ENCODE measurements around the gene SVIL. TPM values are rescaled to one million over a fixed set of nuclear protein-coding genes. Genes with fewer than 3 reads are reported as not detected.
"Not testable (repeated sequence)": the region's sequence is repeated elsewhere in the genome, so short reads cannot be mapped to it uniquely, and the experiment has no call there.

The SVIL gene
- total and polyA plus RNA-seq, 10 donors = 1.4 to 65.3 (median 20.4) TPM

GRCh38 chr10:29440981-29441380 lies 193.8 kb downstream of the SVIL start:
- Histone ChIP-seq H3K36me3 (peaks cover 0 to 14% (median 0%) of the 10 kb centered on the region in 6 donors), H3K4me1 (peaks cover 0 to 5% (median under 1%) of the 10 kb centered on the region in 6 donors), H3K27me3 (replicated peaks in 1 of 7) (no peaks in the 10 kb centered on the region), H3K27ac (no peak overlapping the region), H3K4me3 (no peak overlapping the region), H3K9me3 (peaks cover 0 to 37% (median 31%) of the 10 kb centered on the region in 8 donors)
- intact Hi-C loops (cut with DNase I; ENCODE audit: low total_unique reads) = no loop called here
- no peak for DNase-seq
- no peak for TF ChIP-seq POLR2A (IDR thresholded peaks at IDR 0.05)
- no peak for TF ChIP-seq POLR2AphosphoS5 (IDR thresholded peaks at IDR 0.05)
- TF ChIP-seq, protein P1, sequence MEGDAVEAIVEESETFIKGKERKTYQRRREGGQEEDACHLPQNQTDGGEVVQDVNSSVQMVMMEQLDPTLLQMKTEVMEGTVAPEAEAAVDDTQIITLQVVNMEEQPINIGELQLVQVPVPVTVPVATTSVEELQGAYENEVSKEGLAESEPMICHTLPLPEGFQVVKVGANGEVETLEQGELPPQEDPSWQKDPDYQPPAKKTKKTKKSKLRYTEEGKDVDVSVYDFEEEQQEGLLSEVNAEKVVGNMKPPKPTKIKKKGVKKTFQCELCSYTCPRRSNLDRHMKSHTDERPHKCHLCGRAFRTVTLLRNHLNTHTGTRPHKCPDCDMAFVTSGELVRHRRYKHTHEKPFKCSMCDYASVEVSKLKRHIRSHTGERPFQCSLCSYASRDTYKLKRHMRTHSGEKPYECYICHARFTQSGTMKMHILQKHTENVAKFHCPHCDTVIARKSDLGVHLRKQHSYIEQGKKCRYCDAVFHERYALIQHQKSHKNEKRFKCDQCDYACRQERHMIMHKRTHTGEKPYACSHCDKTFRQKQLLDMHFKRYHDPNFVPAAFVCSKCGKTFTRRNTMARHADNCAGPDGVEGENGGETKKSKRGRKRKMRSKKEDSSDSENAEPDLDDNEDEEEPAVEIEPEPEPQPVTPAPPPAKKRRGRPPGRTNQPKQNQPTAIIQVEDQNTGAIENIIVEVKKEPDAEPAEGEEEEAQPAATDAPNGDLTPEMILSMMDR (IDR thresholded peaks at IDR 0.05 in 8 of 11, conservative IDR thresholded peaks at IDR 0.05 in 3 of 11) = no peak
- WGBS, 5 donors = 93 to 99% (median 98%) methylated on average over 2 of the region's 2 CpGs

GRCh38 chr10:29439005-29439404 lies 195.8 kb downstream of the SVIL start:
- intact Hi-C loops (cut with DNase I; ENCODE audit: low total_unique reads); H3K27ac ChIP-seq; DNase-seq; H3K4me3 ChIP-seq; H3K27me3 ChIP-seq (replicated peaks in 1 of 7); H3K4me1 ChIP-seq: not testable (repeated sequence)
- 93 to 99% (median 96%) methylated on average over 3 of the region's 3 CpGs for WGBS, 5 donors
- peaks cover 0 to 39% (median 32%) of the 10 kb centered on the region in 8 donors for H3K9me3 ChIP-seq
- H3K36me3 ChIP-seq = peaks cover 0 to 14% (median 0%) of the 10 kb centered on the region in 6 donors

DNA sequence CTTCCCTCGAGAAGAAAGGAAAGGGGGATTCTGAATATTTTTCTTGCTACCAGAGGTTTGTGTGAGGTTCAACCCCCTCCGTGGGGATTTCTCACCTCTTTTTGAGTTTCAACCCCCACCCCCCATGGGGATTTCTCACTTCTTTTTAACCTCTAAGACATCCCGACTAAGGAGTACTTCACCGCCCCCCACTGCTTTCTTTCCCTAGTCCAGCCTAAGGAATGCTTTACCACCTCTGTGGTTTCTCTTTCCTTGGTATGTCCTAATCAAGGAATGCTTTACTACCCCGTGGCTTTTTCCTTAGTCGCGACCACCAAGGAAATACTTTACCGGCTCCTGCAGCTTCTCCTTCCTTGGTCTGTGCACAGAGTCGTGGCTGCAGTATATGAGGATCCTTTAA lies 196.5 kb downstream of the SVIL start:
- Histone ChIP-seq H3K4me3 (no peak overlapping the region), H3K4me1 (no peaks in the 10 kb centered on the region), H3K27me3 (replicated peaks in 1 of 7) (no peaks in the 10 kb centered on the region), H3K27ac (no peak overlapping the region), H3K9me3 (peaks cover 0 to 39% (median 32%) of the 10 kb centered on the region in 8 donors), H3K36me3 (peaks cover 0 to 14% (median 0%) of the 10 kb centered on the region in 6 donors)
- intact Hi-C loops (cut with DNase I; ENCODE audit: low total_unique reads) = no loop called here
- DNase-seq = no peak
- TF ChIP-seq, protein P1 (IDR thresholded peaks at IDR 0.05 in 8 of 11, conservative IDR thresholded peaks at IDR 0.05 in 3 of 11) = no peak
- TF ChIP-seq POLR2A (IDR thresholded peaks at IDR 0.05) (no peak), POLR2AphosphoS5 (IDR thresholded peaks at IDR 0.05) (no peak)
- WGBS, 5 donors = 85 to 92% (median 91%) methylated on average over 9 of the region's 9 CpGs

GRCh38 chr10:29437871-29438270 lies 196.9 kb downstream of the SVIL start:
- no peaks in the 10 kb centered on the region for H3K27me3 ChIP-seq (replicated peaks in 1 of 7)
- no peak overlapping the region for H3K27ac ChIP-seq
- H3K4me3 ChIP-seq = no peak overlapping the region
- no peak for DNase-seq
- peaks cover 0 to 14% (median 0%) of the 10 kb centered on the region in 6 donors for H3K36me3 ChIP-seq
- no peaks in the 10 kb centered on the region for H3K4me1 ChIP-seq
- peaks cover 0 to 39% (median 32%) of the 10 kb centered on the region in 8 donors for H3K9me3 ChIP-seq
- intact Hi-C loops (cut with DNase I; ENCODE audit: low total_unique reads) = no loop called here
- WGBS, 5 donors = 89 to 97% (median 94%) methylated on average over 2 of the region's 2 CpGs
- TF ChIP-seq, protein P1 (IDR thresholded peaks at IDR 0.05 in 8 of 11, conservative IDR thresholded peaks at IDR 0.05 in 3 of 11) = no peak

All from spleen (tissue), 11 donors.